ENCODE data around the gene OGFR.

Gene OGFR

DNA sequence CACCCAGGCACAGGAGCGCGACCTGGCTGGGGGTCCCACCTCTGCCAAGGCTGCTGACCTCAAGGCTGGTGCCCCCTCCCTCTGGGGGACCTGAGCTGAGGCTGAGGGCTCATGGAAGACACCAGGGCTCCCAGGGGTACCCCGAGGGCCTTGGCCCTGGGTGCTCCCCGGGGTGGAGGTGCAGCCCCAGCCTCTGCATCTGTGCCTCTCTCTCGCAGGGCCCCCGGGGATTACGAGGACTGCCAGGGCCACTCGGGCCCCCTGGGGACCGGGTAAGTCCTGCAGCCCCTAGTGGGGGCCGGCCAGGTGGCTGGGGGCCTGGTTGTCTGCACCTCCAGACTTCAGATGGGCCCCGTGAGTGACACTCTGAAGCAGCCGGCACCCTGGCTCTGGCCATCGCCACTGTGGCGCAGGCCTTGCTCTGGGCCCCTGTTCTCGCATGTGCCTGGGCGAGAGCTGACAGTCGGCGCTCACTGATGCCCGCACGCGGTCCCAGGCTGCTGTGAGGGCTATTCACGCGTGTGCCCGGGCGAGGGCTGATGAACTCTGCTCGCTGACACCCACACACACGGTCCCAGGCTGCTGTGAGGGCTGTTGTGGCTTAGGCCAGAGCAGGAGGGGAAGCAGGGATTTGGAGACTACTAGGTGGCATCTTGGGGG lies 21.5 kb downstream of the OGFR start:
- no peak for DNase-seq (ENCODE audit: low read depth in 2 of 2)

- DNase-seq (ENCODE audit: low read depth in 2 of 2) = no peak
Observed at GRCh38 chr20:62826646-62827310, 22.1 kb downstream of the OGFR start.

- no peak for DNase-seq (ENCODE audit: low read depth in 2 of 2)
Observed at GRCh38 chr20:62827311-62828038, 22.8 kb downstream of the OGFR start.

DNA sequence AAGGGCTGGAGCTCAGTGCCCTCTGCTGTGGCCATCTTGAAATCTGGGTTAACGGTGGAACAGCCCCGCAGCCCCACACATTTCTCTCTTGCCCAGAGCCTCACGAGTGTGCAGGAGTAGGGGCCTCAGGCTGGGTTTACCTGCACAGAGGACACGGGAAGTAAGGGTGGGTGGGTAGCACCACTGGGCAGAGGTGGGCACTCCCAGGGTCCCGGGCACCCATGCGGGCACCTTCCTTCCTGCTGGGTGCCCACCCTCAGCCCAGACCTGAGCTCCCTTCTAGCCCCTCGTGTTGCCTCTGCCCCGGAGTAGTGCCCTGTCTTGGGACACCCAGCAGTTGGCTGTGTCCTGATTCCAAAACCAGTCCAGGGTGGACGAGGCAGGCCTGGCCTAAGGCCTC lies 23.4 kb downstream of the OGFR start:
- DNase-seq (ENCODE audit: low read depth in 2 of 2) = no peak

GRCh38 chr20:62828511-62829230 lies 24.0 kb downstream of the OGFR start:
- DNase-seq (ENCODE audit: low read depth in 2 of 2) = no peak

- no peak for DNase-seq (ENCODE audit: low read depth in 2 of 2)
Observed at GRCh38 chr20:62829231-62830230, 24.9 kb downstream of the OGFR start.

- no peak for DNase-seq (ENCODE audit: low read depth in 2 of 2)
Observed at GRCh38 chr20:62830251-62830650, 25.6 kb downstream of the OGFR start.

- DNase-seq (ENCODE audit: low read depth in 2 of 2) = no peak
Observed at GRCh38 chr20:62830821-62831220, 26.2 kb downstream of the OGFR start.

DNA sequence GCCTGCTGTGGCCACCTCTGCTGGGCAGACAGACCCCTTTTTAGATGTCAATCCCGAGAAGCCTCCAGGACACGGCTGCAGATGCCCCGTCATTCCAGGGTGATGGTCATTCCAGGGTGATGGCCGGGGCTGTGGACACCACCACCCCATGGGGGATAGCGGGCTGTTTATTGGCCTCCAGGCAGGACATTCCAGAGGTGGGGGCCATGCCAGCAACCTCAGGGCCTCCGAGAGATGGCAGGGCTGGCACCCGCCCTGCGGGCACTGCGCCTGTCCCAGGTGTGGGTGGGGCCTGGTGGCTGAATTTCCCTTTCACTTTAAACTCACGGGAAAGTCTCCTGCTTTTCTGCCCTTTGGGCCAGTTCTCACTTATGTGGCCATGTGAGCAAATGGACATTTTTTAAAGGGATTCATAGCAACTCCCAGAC lies 26.7 kb downstream of the OGFR start:
- DNase-seq (ENCODE audit: low read depth in 2 of 2) = no peak

GRCh38 chr20:62831854-62832211 lies 27.2 kb downstream of the OGFR start:
- no peak for DNase-seq (ENCODE audit: low read depth in 2 of 2)

- no peak for DNase-seq (ENCODE audit: low read depth in 2 of 2)
Observed at GRCh38 chr20:62832212-62832922, 27.7 kb downstream of the OGFR start.

GRCh38 chr20:62832951-62833391 lies 28.3 kb downstream of the OGFR start:
- no peak for DNase-seq (ENCODE audit: low read depth in 2 of 2)

GRCh38 chr20:62834967-62835730 lies 30.5 kb downstream of the OGFR start:
- DNase-seq (ENCODE audit: low read depth in 2 of 2) = no peak

DNA sequence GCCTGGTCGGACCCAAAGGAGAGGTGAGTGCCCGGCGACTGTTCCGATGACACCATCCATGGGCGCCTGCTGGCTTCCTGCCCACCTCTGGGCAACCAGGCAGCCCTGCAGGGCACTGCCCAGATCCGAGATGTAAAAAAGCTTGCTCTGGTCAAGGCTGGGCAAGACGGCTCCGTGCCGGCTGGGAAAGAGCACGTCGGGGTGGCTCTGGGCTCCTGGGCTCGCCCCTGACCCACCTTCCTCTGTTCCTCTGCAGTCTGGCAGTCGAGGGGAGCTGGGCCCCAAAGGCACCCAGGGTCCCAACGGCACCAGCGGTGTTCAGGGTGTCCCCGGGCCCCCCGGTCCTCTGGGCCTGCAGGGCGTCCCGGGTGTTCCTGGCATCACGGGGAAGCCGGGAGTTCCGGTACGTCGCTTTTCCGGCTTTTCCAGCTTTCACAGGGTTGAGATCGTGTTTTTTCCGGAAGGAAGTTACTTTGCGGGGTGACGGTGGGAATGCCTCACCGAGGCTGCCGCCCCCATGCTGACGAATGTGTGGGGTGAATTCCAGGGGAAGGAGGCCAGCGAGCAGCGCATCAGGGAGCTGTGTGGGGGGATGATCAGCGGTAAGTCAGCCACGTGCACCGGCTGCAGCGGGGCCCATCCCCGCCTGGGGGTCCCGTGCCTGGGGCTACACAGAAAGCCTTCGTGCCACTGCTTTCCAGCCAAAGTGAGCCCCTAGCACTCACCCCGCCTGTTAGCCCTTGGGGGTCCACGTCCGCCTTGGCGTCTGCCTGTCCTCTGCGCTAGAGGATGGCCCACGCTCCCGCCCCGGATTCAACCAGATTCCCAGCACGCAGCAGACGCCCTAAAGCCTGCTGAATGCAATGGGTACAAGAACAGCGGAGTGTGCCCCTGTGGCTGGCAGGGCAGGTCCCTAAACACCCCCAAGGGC lies 31.6 kb downstream of the OGFR start:
- DNase-seq (ENCODE audit: low read depth in 2 of 2) = no peak

- DNase-seq (ENCODE audit: low read depth in 2 of 2) = no peak
Observed at GRCh38 chr20:62836967-62837490, 32.4 kb downstream of the OGFR start.

- DNase-seq (ENCODE audit: low read depth in 2 of 2) = no peak
Observed at GRCh38 chr20:62837790-62838127, 33.1 kb downstream of the OGFR start.

GRCh38 chr20:62838128-62838891 lies 33.7 kb downstream of the OGFR start:
- DNase-seq (ENCODE audit: low read depth in 2 of 2) = no peak

- no peak for DNase-seq (ENCODE audit: low read depth in 2 of 2)
Observed at GRCh38 chr20:62839261-62839660, 34.6 kb downstream of the OGFR start.
